HG03045 (cell line): Measurements from ENCODE around the gene PARD3.

ENCODE experiments used
- ATAC-seq: cut with Tn5 transposase; IDR thresholded peaks from one replicate; pipeline ENCODE4 v1.9.1; 2021; ENCODE audit warnings: mild to moderate bottlenecking, moderate library complexity; ENCODE audit not compliant: unreplicated experiment

The PARD3 gene

DNA sequence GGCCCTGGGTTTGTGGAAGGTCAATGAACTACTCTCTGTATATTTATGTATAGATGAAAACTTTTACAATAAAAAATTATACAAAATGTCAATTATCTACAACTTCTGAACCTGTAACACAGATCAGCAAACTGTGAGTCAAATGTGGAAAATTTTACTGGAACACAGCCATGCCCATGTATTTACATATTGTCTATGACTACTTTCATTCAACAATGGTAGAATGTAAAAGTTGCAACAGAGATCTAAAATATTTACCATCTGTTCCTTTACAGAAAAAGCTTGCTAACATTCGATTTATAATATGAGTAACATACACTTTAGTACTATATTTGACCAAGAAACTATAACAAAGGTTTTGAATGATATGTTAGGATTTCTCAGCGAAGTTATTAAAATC, 481.6 kb downstream of the PARD3 start:
- ATAC-seq, result no peak

DNA sequence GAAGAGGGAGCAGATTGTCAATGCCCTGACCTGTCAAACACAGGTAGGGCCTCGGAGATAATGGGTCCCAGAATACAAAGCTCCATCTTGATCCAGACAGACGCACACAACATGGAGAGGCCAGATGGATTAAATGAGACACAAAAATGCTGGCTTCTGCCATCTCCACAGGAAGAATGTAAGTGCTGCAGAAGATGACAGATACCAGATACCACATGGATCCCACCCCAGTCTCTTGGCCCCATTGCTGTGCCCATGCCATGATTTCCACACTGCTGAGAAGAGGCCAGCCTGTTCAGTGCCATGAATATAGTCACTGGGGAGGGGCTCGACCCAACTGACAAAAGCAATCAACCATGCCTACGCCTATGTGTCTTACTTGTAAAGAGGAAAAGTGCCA, 487.9 kb downstream of the PARD3 start:
- no peak for ATAC-seq

DNA sequence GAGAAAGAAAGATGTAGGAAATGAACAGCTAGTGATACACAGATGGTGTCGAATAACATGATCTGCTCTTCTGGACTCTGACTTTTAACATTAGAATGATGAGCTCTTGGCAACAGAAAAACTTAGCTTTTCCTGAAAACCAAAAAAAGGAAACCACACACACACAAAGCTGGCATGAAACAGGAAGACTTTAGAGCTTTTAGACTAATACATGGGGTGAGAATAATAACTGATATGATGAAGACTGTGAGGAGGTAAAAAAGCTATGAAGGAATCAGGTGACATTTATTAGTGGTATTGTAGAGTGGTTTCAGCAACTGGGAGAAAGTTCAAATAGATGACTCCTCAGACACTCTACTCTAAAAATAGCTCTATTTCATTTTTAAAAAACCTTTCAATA, 491.9 kb downstream of the PARD3 start:
- ATAC-seq, result no peak

DNA sequence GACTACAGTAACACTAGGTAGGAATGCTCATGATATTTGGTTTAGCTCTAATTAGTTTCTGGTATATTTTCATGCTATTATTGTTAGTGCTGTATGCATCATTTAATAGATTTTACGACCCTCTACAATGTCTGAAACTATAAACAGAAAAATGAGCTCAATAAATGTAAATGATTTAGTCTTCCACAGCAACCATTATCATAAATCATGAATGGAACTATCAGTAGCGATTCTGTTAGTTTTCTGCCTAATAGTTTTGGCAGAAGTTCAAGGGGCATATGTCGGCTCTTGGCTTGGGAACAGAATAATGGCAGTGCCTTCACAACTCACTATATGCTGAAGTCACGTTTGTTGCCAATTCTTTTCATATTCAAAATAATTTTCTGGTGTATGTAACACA, 494.8 kb downstream of the PARD3 start:
- no peak for ATAC-seq

DNA sequence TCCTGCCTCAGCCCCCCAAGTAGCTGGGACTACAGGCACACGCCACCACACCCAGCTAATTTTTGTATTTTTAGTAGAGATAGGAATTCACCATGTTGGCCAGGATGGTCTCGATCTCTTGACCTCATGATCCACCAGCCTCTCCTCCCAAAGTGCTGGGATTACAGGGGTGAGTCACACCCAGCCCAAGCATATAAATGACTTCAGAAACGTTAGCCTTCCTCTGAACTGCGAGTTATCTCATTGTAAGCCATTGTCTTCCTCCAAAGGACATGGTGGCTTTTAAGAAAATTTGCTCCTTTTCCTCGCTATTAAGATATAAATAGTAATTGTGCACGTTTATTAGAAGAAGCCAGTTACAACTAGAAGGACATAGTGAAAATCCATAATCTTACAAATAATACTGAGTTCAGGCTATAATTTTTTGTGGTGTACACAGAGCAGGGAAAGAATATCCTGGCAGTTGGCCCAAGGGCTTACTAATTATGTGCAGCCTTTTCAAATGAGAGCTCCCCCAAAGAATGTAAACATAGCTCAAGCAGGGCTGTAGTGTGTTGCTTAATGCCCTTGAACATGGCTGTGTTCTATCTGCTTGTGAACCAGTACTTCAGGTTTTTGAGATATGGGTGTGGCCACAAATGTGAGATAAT, 495.8 kb downstream of the PARD3 start:
- ATAC-seq, result no peak

DNA sequence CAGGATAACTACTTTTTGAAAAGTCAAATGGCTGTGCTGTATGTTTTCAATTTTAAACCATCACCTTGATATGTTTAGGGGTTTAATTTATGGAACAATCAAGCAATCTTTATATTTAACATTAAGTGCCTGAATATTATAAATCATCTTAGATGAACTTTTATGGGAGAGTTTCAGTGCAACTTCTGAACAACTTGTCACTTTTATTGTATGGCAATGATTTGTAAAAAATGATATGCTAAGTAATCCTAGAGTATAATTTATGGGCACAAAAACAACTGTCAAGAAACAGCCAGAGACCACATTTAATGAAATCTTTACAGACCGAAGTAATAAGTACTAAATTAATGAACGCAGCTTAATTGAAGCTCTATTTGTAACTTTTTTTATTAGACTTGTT, 498.9 kb downstream of the PARD3 start:
- no peak for ATAC-seq

DNA sequence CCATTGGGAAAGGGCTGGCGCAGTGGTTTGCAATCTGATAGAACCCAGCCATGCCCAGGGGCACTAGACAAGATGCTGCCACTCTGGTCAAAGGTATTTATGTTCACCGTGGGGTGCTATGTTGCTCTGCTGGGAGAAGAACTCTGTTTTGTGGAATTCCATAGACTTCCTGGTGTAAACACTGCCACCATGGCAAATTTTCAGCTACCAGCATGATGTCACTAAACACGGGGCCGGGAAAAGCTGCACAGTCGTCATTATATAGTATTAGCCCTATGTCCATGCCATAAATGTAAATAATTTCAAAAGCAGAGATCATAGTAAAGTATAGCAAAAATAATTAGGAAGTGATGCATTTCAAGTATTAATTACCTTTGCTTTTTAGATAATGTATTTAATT, 500.6 kb downstream of the PARD3 start:
- no peak for ATAC-seq

DNA sequence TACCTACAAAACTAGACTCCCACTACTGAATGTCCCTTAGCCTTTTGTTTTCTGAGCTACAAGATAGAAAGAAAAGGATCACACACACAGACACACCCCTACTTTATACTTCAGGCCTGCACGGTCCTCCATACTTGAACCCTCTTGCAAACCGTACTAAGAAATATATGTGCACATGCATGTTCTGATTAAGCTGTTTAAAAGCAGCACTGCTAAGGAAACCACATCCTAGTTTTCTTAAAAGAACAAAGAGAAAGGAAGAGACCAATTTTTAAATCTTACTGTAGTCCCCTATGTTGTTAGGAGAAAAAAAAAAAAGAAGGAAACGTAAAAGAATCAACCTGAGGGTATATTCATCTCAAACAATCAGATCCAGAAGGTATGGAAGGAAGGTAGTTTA, 501.2 kb downstream of the PARD3 start:
- ATAC-seq, result no peak

DNA sequence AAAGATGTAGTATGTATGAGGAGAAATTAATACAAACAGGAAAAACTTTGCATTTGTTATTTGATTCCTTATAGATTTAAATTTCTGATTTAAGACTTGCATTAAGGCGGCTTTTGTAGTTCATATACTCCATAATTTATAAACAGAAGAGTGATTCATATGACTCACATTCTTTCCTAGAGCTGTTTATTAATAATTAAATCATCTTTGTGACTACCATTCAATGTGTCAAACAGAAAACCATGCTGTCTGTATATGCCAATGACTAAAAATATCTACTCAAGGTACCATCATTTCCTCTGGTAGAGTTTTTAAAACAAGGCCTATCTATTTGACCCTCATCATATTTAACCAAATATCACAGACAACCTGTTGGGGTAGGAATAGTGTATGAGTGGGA, 501.7 kb downstream of the PARD3 start:
- ATAC-seq, result no peak

DNA sequence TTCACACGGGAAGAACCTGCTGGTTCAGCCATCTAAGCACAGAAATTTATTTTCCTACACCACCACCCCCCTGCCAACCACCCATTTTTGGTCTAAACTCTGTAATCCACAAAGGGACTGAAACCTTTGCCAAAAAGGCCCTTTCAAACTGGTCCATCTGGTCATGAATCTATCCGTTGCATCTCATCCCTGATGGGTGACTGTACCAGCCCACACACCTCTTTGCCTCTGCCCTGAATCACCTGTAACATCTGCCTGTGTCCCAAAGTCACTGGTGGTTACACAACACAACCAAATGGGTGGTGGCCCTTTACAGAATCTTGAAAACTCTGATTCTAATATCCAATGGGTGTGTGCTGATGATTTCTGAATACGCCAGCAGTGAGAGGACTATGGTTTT, 503.4 kb downstream of the PARD3 start:
- ATAC-seq, result no peak

DNA sequence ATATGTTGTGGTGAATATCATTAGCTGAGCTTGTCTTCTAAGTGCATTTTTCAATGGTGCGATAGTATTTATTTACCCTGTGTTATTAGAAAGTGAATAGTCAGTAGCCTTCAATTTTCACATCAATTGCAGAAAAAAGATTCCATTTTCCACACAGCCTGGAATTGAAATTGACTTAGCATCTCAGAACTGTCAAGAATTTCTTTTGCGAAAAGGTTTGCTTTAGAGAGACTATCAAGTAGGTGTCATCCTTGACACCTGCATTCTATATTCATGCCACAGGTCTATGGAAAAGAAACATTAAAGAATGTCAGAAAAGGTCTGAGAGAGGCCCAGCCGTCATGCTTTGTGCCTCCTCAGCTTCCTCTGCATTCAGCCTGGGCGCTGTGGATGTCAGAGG, 504.9 kb downstream of the PARD3 start:
- ATAC-seq, result no peak

DNA sequence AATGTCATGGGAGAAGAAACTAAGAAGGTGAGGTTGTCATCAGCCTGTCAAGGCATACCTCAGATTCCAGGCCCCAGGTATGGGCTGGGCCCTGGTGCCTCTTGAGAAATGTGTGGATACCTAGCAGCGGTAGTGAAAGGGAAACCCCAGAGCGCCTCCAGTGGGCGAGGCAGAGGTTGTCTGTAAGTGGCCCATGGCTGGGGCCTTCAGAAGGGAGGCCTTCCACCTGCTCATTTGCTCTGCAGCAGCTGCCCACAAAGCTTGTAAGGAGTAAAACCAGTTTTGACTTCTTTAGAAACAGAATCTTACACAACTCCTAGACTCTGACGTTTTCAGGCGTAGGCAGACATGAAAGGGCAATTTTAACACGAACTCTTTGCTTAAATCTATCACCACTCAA, 509.9 kb downstream of the PARD3 start:
- no peak for ATAC-seq

DNA sequence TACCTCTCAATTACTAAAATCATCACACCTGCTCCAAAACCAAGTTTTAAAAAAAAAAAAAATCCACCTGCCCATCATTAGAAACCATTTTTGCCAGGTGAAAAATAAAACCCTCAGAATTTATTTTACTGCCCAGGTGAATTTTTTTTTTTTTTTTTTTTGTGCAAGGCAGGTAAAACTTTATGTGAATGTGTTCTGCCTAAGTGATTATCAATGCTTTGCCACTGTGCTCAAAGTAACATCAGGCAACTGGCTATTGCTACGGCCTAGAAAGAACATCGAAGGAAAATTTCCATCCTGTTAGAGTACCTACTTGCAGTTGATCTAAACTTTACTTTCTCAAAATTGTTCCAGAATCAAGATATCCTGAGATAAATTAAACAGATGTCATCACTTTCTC, 512.1 kb downstream of the PARD3 start:
- ATAC-seq, result no peak

DNA sequence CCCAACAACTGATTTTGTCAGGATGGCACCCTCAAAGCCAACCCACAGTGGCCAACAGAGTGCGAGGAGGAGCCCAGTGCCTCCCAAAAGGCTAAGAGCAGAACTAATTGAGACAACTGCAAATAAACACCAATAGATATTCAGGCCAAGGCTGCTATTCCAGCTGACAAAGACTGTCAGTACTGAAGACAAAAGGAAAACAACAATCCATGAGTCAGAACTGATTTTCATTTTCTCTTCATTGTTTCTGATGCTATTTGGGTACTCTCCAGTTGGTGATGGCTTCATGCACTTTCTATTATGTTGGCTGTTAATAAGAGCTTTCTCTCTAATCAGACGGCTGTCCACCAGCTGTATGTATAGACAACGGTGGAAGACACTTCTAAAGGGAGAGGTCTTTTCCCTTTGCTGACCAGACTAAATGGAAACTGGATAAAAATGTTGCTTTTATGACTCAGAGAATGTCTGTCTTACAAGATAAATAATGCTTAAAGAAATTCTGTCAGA, 515.9 kb downstream of the PARD3 start:
- ATAC-seq, result no peak

DNA sequence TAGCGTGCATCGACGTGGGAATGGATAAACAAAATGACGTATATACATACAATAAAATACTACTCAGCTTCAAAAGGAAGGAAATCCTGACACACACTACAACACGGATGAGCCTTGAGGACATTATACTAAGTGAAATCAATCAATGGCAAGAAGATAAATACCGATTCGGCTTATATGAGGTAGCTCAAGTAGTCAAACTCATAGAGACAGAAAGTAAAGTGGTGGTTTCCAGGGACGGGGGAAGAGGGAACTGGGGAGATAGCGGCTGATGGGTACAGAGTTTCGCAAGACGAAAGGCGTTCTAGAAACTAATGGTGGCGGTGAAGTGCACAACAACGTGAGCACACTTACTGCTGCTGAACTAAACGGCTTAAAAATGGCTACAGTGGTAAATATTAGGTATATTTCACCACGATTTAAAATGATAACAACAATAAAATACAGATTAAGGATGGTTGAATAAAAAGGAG, 516.7 kb downstream of the PARD3 start:
- ATAC-seq, result no peak

DNA sequence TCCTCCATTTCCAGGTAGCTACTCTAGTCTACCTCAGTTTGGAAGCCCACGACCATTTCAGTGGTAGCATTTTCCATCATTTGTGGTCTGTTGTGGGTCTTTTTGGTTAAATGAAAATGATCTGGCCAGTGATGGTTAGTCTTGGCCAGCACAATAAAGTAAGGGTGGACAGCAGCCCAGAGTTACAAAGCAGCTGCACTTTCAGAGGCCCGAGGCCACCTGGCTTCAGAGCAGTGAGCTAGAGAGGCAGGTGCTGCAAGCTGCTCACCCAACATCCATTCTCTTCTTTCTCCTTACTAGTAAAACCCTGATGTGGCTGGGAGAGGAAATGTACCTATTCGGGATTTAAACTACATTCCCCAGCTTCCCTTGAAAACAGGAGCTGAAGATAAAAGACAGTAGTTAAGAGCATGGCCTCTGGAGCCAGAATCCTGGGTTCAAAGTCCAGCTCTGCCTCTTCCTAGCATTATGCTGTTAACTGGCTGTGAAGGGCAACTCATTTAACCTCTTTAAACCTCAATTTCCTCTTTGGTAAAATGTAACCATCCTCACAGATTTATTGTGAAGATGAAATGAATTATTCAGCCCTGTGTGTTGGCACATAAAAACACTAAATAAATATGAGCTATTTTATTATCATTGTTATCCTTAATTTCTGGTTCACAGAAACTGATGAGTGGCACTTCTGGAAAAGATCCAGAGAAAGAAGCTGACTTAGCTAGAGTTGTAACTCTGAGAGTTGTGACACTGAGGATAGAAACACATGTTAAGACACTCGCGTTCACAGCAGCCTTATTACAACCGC, 517.4 kb downstream of the PARD3 start:
- no peak for ATAC-seq

DNA sequence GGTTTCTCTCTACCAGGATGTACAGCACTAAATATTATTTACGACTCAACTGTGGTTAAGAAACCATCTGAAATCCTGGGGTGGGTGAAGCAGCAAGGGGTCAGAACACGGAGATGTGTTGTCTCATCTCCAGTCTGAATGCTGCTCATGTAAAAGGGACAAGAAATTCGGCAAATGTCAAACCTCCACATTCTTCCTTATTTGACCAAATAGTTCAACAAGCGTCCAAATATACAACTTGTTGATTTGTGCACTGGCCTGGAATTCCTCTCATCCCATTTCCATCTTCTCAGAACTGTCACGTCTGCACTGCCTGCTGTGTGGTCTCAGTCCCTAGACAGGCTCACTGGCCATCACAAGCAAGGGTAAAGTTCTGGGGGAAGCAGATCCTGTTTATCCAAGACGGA, 520.0 kb downstream of the PARD3 start:
- no peak for ATAC-seq

DNA sequence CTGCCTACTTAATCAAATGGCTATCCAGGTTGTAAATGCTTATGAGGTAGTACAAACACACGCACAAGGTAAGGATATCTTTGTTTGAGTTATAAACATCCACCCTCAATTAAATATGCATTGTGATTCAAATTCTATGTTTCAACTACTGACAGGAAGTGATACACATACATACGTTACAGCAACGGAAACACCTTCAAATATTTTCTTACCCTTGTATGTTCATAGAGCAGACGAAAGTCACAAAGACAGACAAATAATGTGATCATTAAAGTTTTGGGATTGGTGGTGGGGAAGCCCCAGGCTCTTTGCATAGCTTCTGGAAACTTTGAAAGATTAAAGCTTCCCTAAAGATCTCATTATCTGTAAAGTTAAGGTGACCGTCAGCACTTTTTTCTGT, 521.0 kb downstream of the PARD3 start:
- no peak for ATAC-seq

DNA sequence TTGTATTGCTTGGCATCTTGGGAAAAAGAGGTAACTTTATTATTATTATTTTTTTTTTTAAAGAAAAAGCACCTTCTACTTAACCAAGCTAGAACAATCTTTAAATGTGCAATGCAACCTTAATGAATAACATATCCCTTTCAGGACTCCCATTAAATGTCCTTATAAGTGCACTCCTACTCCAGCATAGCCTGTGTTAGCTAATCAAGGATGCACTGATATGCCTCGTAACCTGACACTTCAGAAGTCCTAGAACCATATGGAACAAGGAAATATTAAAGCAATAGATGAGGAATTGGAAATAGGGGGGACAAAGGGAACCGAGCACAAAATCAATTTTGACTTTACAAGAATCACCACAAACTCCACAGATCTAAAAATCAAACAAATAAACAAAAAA, 522.4 kb downstream of the PARD3 start:
- no peak for ATAC-seq

DNA sequence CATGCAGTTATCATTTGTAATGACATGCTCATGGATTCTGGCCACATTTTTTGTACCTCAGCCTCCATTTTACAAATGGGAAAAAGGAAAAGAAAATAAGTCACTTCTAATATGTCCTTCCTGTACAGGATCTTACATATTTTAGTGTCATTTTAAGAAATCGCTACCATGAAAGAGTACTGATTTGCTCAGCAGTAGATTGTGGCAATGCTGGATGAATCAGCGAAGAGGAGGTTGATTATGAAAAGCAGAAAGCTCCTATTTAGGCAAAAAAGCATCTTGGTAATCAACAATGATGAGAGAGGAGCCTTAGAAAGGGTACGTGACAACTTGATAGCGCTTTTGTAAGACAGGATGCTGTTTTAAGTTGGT, 522.9 kb downstream of the PARD3 start:
- ATAC-seq, result no peak

DNA sequence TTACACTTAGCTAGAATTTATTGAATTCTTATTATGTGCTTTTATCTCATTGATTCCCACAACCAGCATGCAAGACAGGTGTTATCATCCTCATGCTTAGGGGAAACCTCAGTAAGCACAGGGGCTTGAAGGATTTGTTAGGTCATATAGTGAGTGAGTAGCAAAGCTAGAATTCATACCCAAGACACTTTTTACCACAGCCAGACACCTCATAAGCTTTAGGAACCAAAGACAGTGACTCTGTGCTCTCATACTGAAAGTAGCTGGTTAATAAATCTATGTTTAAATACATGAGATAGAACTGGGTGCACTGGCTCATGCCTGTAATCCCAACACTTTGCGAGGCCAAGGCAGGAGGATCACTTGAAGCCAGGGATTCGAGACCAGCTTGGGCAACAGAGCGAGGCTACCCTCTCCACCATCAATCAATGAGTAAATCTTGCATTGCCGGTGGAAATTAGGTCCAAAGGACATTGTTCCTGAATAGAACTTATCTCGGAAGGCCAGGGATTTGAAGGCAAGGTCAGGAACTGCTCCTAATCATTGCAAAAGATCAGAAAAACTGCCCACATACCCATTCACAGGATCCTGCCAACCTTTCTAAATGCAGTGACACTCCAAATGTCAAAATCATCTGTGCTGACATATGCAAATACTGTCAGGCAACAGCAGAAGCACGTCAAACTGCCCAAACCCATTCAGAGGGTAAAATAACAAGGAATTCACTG, 523.5 kb downstream of the PARD3 start:
- no peak for ATAC-seq
